Neural progenitor cell (in vitro differentiated cells): ENCODE results near the gene RPS2. TPM values are rescaled to one million over a fixed set of nuclear protein-coding genes. Genes with fewer than 3 reads are reported as not detected.

Experiments
- DNase-seq: peaks from one replicate; pipeline ENCODE4 v3.0.0-alpha.2; 2016; ENCODE audit warnings: low spot score
- H2AFZ ChIP-seq: fragments of 200-600 bp; sonication (generic); replicated peaks from 2 replicates; pipeline ENCODE4 v1.6.1; 2016; ENCODE audit warnings: antibody characterized with exemption
- H3F3A ChIP-seq: fragments of 200-600 bp; sonication (generic); 2 replicates; pipeline ENCODE4 v1.6.1; 2016; ENCODE audit warnings: antibody characterized with exemption, low read depth
- H3K27ac ChIP-seq: fragments of 200-600 bp; sonication (generic); 2 replicates; pipeline ENCODE4 v1.5.1; 2016; ENCODE audit warnings: mild to moderate bottlenecking
- H3K27me3 ChIP-seq: fragments of 200-600 bp; sonication (generic); 2 replicates; pipeline ENCODE4 v1.6.1; 2016; ENCODE audit warnings: mild to moderate bottlenecking, moderate library complexity
- H3K36me3 ChIP-seq: fragments of 200-600 bp; sonication (generic); 2 replicates; pipeline ENCODE4 v1.5.1; 2016
- H3K4me1 ChIP-seq: fragments of 200-600 bp; sonication (generic); 2 replicates; pipeline ENCODE4 v1.6.1; 2016; ENCODE audit warnings: mixed run types
- H3K4me2 ChIP-seq: fragments of 200-600 bp; sonication (generic); 2 replicates; pipeline ENCODE4 v1.6.1; 2016
- H3K4me3 ChIP-seq: fragments of 200-600 bp; sonication (generic); 2 replicates; pipeline ENCODE4 v1.5.1; 2016
- H3K79me2 ChIP-seq: fragments of 200-600 bp; sonication (generic); 2 replicates; pipeline ENCODE4 v1.6.1; 2016; ENCODE audit warnings: low read depth
- H3K9ac ChIP-seq: fragments of 200-600 bp; sonication (generic); 2 replicates; pipeline ENCODE4 v1.6.1; 2016
- H3K9me3 ChIP-seq: fragments of 200-600 bp; sonication (generic); 2 replicates; pipeline ENCODE4 v1.5.1; 2016; ENCODE audit warnings: low read depth
- H4K20me1 ChIP-seq: fragments of 200-600 bp; sonication (generic); 2 replicates; pipeline ENCODE4 v1.6.1; 2016; ENCODE audit warnings: low read depth
- H3K27ac Mint-ChIP-seq: 3 replicates; pipeline ENCODE4 v1.8.0; 2021; ENCODE audit warnings: mixed read lengths
- H3K27me3 Mint-ChIP-seq: 2 replicates; pipeline ENCODE4 v1.8.0; 2022; ENCODE audit warnings: low read depth, mild to moderate bottlenecking, inconsistent platforms, moderate library complexity, mixed read lengths; ENCODE audit not compliant: insufficient read depth
- H3K36me3 Mint-ChIP-seq: 3 replicates; pipeline ENCODE4 v1.8.0; 2021; ENCODE audit warnings: mixed read lengths
- H3K4me1 Mint-ChIP-seq: 3 replicates; pipeline ENCODE4 v1.8.0; 2021; ENCODE audit warnings: mixed read lengths
- H3K4me3 Mint-ChIP-seq: 3 replicates; pipeline ENCODE4 v1.8.0; 2021; ENCODE audit warnings: mild to moderate bottlenecking, moderate library complexity, mixed read lengths
- H3K9me3 Mint-ChIP-seq: 3 replicates; pipeline ENCODE4 v1.8.0; 2020; ENCODE audit warnings: mixed read lengths
- EZH2 ChIP-seq: fragments of 200-600 bp; sonication (generic); IDR thresholded peaks from 2 replicates; pipeline ENCODE4 v1.6.1; 2017; ENCODE audit warnings: antibody characterized with exemption, mild to moderate bottlenecking, moderate library complexity
- EZH2phosphoT487 ChIP-seq: fragments of 200-600 bp; sonication (generic); IDR thresholded peaks from 2 replicates; pipeline ENCODE4 v1.6.1; 2017; ENCODE audit warnings: antibody characterized with exemption
- total RNA-seq: library from RNA; depleted of rRNA; stranded (reverse); fragments of >200 nt; gene quantifications from 2 replicates; pipeline ENCODE4 v1.2.3, GENCODE V29; 2015; ENCODE audit warnings: low replicate concordance
- TF ChIP-seq, protein P1 (sequence below): fragments of 200-600 bp; sonication (generic); IDR thresholded peaks from 2 replicates; pipeline ENCODE4 v1.5.1; 2017; ENCODE audit warnings: antibody characterized with exemption, mild to moderate bottlenecking

The RPS2 gene
- total RNA-seq, 1 donor from 2014 or later, result 3,079 TPM

DNA sequence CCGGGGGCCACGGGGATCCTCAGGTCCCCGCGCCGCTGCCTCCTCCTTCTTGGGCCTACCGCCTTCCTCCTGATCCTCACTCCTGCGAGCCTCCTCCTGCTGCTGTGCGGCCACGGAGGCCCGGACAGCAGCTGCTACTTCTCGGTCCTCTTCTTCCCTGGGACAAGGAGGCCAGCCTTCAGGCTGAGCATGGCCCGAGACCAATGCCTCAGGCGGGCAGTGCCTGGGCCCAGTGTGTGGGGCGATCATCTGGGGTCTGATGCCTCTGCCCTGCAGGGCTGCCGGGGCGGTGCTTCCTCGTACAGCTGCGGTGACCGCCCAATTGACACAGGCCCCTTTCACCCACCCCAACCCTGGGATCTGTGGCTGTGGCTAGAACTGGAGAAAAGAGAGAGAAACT is 36.4 kb upstream of the RPS2 start:
- Histone ChIP-seq H3K4me1 (peaks cover 6% of the 10 kb centered on the region), H3K79me2 (peaks cover 18% of the 10 kb centered on the region), H3K27me3 (no peaks in the 10 kb centered on the region), H3K9me3 (no peaks in the 10 kb centered on the region), H3K4me2 (no peak overlapping the region), H3K9ac (no peak overlapping the region), H3F3A (peaks cover 19% of the 10 kb centered on the region), H3K27ac (no peak overlapping the region), H4K20me1 (peaks cover 34% of the 10 kb centered on the region), H2AFZ (no peak overlapping the region), H3K36me3 (no peaks in the 10 kb centered on the region), H3K4me3 (no peak overlapping the region)
- no peaks in the 10 kb centered on the region for H3K27me3 Mint-ChIP-seq
- peaks cover 6% of the 10 kb centered on the region for H3K36me3 Mint-ChIP-seq
- H3K4me1 Mint-ChIP-seq, result peaks cover 13% of the 10 kb centered on the region
- H3K9me3 Mint-ChIP-seq, result no peaks in the 10 kb centered on the region
- TF ChIP-seq EZH2 (no peak), EZH2phosphoT487 (no peak)
- TF ChIP-seq, protein P1, sequence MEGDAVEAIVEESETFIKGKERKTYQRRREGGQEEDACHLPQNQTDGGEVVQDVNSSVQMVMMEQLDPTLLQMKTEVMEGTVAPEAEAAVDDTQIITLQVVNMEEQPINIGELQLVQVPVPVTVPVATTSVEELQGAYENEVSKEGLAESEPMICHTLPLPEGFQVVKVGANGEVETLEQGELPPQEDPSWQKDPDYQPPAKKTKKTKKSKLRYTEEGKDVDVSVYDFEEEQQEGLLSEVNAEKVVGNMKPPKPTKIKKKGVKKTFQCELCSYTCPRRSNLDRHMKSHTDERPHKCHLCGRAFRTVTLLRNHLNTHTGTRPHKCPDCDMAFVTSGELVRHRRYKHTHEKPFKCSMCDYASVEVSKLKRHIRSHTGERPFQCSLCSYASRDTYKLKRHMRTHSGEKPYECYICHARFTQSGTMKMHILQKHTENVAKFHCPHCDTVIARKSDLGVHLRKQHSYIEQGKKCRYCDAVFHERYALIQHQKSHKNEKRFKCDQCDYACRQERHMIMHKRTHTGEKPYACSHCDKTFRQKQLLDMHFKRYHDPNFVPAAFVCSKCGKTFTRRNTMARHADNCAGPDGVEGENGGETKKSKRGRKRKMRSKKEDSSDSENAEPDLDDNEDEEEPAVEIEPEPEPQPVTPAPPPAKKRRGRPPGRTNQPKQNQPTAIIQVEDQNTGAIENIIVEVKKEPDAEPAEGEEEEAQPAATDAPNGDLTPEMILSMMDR, result no peak
- H3K4me3 Mint-ChIP-seq, result no peak overlapping the region
- no peak for DNase-seq
- H3K27ac Mint-ChIP-seq, result no peak overlapping the region

DNA sequence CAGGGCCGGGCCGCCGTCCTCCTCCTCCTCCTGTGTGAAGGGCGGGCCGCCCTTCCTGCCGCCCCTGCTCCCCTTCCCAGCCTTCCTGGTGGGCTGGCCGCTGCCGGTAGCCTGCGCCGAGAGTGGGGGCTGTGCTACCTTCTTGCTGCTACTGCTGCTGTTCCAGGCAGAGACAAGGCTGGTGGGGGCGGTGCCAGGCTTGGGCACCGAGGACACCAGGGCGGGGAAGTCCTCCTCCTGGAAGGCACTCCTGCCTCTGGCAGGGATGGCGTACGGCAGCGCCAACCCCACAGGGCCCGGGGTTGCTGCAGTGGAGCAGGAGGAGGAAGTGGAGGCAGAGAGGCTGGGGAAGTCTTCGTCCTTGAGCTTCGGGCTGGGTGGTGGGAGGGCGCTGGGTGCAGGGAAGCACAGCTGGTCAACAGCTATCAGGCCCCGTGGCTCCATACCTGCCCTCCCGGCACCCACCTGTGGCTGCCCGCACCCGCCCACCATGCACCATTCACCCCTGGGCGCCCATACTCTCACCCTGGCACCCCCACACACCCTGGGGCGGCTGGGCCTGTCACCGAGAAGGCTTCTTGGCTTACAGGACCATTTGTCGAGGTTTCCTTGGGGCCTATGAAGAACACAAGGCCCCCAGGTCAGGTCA is 35.4 kb upstream of the RPS2 start:
- Mint-ChIP-seq H3K36me3 (peaks cover 9% of the 10 kb centered on the region), H3K9me3 (no peaks in the 10 kb centered on the region), H3K4me3 (no peak overlapping the region), H3K4me1 (peaks cover 10% of the 10 kb centered on the region), H3K27me3 (no peaks in the 10 kb centered on the region), H3K27ac (no peak overlapping the region)
- H3K9me3 ChIP-seq, result no peaks in the 10 kb centered on the region
- H3K4me3 ChIP-seq, result no peak overlapping the region
- no peak overlapping the region for H3K27ac ChIP-seq
- peaks cover 9% of the 10 kb centered on the region for H3K79me2 ChIP-seq
- no peak overlapping the region for H3K9ac ChIP-seq
- H3K36me3 ChIP-seq, result no peaks in the 10 kb centered on the region
- H3F3A ChIP-seq, result peaks cover 20% of the 10 kb centered on the region
- no peak overlapping the region for H2AFZ ChIP-seq
- no peak for DNase-seq
- peaks cover 24% of the 10 kb centered on the region for H4K20me1 ChIP-seq
- no peak for TF ChIP-seq EZH2
- H3K4me1 ChIP-seq, result peaks cover 6% of the 10 kb centered on the region
- no peak overlapping the region for H3K4me2 ChIP-seq
- no peaks in the 10 kb centered on the region for H3K27me3 ChIP-seq

DNA sequence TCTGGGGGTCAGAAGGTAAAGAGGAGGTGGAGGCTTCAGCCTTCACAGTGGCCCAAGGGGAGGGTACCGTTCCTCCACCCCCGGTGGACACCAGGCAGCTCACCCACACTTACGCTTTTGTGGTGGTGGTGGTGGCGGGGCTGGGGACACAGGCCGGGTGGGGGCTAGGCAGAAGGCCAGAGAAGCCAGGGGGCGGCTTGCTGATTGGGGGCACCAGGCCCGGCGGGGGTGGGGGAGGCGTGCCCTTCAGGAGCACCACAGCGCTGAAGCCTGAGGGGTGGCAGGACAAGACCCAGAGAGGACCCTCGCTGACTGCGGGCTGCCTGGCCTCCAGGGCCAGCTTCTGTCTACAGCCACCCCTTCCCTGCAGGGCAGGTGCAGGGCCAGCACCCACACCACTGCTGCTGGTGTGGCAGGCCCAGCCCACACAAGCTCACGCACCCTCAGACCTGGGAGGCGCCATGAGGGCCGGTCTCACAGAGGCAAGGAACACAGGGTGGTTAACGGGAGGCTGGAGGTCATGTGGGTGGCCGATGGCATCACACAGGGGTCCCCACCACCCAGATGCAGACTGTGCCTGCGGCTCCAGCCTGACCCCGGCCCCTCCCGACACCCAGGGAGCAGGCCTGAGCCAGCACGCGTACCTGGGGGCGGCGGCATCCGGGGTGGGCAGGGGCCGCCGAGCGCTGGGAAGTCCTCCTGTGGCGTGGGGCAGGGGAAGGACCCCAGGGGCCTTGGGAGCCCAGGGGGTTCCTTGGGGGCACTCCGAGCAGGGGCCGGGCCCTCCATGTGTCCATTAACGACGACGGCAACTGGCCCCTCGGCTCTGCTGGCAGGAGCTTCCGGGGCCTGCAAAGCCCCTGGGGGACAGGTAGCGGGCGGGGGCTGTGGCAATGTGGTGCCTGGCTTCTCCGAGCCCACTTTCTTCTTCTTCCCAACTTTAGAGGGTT is 34.5 kb upstream of the RPS2 start:
- TF ChIP-seq EZH2phosphoT487 (no peak), EZH2 (no peak)
- H3K36me3 Mint-ChIP-seq, result peaks cover 9% of the 10 kb centered on the region
- Histone ChIP-seq H3K4me1 (peaks cover 1% of the 10 kb centered on the region), H3K9ac (no peak overlapping the region), H4K20me1 (peaks cover 15% of the 10 kb centered on the region), H3K27ac (no peak overlapping the region), H3K4me2 (no peak overlapping the region), H2AFZ (no peak overlapping the region), H3K27me3 (no peaks in the 10 kb centered on the region), H3K4me3 (no peak overlapping the region), H3K9me3 (no peaks in the 10 kb centered on the region), H3F3A (peaks cover 11% of the 10 kb centered on the region), H3K36me3 (no peaks in the 10 kb centered on the region), H3K79me2 (peaks cover 8% of the 10 kb centered on the region)
- no peaks in the 10 kb centered on the region for H3K9me3 Mint-ChIP-seq
- no peaks in the 10 kb centered on the region for H3K27me3 Mint-ChIP-seq
- no peak overlapping the region for H3K27ac Mint-ChIP-seq
- H3K4me3 Mint-ChIP-seq, result no peak overlapping the region
- DNase-seq, result no peak
- peaks cover 2% of the 10 kb centered on the region for H3K4me1 Mint-ChIP-seq

DNA sequence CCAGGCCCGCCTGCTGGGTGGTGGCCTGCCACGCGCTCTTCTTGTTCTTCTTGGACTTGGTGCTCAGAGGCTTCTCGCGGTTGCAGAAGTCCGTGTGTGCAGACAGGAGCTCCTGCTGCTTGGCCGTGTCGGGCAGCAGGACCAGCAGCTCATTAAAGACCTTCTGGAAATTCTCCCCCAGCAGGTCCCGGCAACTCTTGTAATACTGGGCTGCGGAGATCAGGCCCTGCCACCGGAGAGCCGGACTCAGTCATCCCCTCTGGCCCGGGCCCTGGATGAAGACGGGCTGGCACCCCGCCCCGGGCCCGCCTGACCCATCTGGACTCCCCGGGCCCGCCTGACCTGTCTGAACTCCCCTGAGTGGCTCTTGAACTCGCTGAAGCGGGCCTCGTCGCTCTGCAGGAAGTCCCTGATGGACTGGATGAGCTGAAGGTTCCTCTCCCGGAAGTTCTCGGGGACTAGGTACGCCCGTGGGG is 33.8 kb upstream of the RPS2 start:
- Histone ChIP-seq H3K9me3 (no peaks in the 10 kb centered on the region), H3K27ac (no peak overlapping the region), H3K4me1 (no peaks in the 10 kb centered on the region), H3K27me3 (peaks cover 2% of the 10 kb centered on the region), H3K9ac (no peak overlapping the region), H2AFZ (no peak overlapping the region), H4K20me1 (peaks cover 9% of the 10 kb centered on the region), H3K4me2 (no peak overlapping the region), H3K79me2 (peaks cover 4% of the 10 kb centered on the region), H3K4me3 (no peak overlapping the region), H3F3A (peaks cover 17% of the 10 kb centered on the region), H3K36me3 (no peaks in the 10 kb centered on the region)
- peak overlapping the region; percentile 64 for H3K4me3 Mint-ChIP-seq
- DNase-seq, result no peak
- H3K36me3 Mint-ChIP-seq, result peaks cover 9% of the 10 kb centered on the region
- H3K9me3 Mint-ChIP-seq, result no peaks in the 10 kb centered on the region
- no peak overlapping the region for H3K27ac Mint-ChIP-seq
- peaks cover 2% of the 10 kb centered on the region for H3K27me3 Mint-ChIP-seq
- TF ChIP-seq EZH2 (no peak), EZH2phosphoT487 (no peak)
- TF ChIP-seq, protein P1, result no peak
- no peaks in the 10 kb centered on the region for H3K4me1 Mint-ChIP-seq
